Activated T-helper 17 cell treated with anti-CD3 and anti-CD28 coated beads, Interleukin-2, amount 50 U/mL, for 72 hours (primary cell): ENCODE measurements around the gene ATP11A. TPM values are rescaled to one million over a fixed set of nuclear protein-coding genes. Genes with fewer than 3 reads are reported as not detected.

Experiments used
- ATAC-seq: fragments of 150-1000 bp; cut with Tn5 transposase; replicated peaks from 2 replicates; pipeline ENCODE4 v1.10.0; 2021; ENCODE audit warnings: mild to moderate bottlenecking, moderate library complexity
- H3K27ac Mint-ChIP-seq: one replicate; pipeline ENCODE4 v1.8.0; 2022; ENCODE audit warnings: mixed read lengths
- H3K27me3 Mint-ChIP-seq: one replicate; pipeline ENCODE4 v1.8.0; 2022; ENCODE audit warnings: mixed read lengths
- H3K36me3 Mint-ChIP-seq: one replicate; pipeline ENCODE4 v1.8.0; 2022; ENCODE audit warnings: low read depth, mild to moderate bottlenecking, mixed read lengths
- H3K4me1 Mint-ChIP-seq: one replicate; pipeline ENCODE4 v1.8.0; 2022; ENCODE audit warnings: mixed read lengths
- H3K4me3 Mint-ChIP-seq: one replicate; pipeline ENCODE4 v1.8.0; 2022; ENCODE audit warnings: mild to moderate bottlenecking, mixed read lengths
- H3K9me3 Mint-ChIP-seq: one replicate; pipeline ENCODE4 v1.8.0; 2022; ENCODE audit warnings: mixed read lengths
- total RNA-seq, 2 donors: library from RNA; stranded (reverse); gene quantifications; one replicate each; pipeline ENCODE4 v1.2.3, GENCODE V29; 2022

Gene ATP11A
- total RNA-seq, 2 donors from 2014 or later: 39.7 to 48.6 TPM

DNA sequence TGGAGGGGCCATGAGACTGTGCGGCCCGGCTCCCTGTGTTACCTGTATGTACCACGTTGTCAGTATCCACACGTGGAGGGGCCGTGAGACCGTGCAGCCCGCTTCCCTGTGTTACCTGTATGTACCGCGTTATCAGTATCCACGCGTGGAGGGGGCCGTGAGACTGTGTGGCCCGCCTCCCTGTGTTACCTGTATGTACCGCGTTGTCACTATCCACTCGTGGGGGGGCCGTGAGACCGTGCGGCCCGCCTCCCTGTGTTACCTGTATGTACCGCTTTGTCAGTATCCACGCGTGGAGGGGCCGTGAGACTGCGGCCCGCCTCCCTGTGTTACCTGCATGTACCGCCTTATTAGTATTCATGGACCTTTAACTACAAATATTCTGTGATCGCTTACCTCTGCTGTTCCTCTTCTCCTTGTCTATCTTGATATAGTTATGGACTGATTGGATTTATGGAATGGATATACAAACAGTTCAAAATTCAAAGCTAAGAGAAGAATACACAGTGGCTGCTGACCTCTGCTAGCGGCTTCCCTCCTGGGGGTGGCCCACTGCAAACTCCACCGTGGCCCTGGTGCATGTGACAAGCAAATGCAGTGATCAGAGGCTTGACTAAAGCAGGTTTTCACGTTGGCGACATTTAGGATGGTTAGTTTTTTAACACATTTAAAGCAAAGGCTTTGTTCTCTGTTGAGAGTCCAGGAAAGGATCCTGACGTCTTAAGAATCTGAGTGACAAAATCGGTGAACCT lies 38.7 kb downstream of the ATP11A start:
- H3K27ac Mint-ChIP-seq: no peak overlapping the region
- ATAC-seq: no peak
- H3K9me3 Mint-ChIP-seq: no peaks in the 10 kb centered on the region
- no peak overlapping the region for H3K4me3 Mint-ChIP-seq
- H3K4me1 Mint-ChIP-seq: peaks cover 17% of the 10 kb centered on the region
- H3K27me3 Mint-ChIP-seq: no peaks in the 10 kb centered on the region
- no peaks in the 10 kb centered on the region for H3K36me3 Mint-ChIP-seq

DNA sequence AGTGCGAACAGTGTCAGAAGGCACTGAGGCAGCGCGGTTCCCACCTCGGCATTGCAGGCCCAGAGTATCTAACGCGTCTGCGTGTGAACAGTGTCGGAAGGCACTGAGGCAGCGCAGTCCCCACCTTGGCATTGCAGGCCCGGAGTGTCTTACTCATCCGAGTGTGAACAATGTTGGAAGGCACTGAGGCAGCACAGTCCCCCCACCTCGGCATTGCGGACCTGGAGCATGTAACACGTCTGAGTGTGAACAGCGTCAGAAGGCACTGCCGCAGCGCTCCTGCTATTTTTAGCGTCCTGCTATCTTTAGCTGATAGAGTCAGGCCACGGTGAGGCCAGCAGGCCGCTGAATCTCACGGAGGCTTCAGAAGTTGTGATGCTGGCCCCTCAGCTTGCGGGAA lies 39.6 kb downstream of the ATP11A start:
- Mint-ChIP-seq H3K27ac (no peak overlapping the region), H3K27me3 (no peaks in the 10 kb centered on the region), H3K36me3 (no peaks in the 10 kb centered on the region), H3K4me3 (no peak overlapping the region), H3K9me3 (no peaks in the 10 kb centered on the region), H3K4me1 (peaks cover 13% of the 10 kb centered on the region)
- ATAC-seq: no peak

DNA sequence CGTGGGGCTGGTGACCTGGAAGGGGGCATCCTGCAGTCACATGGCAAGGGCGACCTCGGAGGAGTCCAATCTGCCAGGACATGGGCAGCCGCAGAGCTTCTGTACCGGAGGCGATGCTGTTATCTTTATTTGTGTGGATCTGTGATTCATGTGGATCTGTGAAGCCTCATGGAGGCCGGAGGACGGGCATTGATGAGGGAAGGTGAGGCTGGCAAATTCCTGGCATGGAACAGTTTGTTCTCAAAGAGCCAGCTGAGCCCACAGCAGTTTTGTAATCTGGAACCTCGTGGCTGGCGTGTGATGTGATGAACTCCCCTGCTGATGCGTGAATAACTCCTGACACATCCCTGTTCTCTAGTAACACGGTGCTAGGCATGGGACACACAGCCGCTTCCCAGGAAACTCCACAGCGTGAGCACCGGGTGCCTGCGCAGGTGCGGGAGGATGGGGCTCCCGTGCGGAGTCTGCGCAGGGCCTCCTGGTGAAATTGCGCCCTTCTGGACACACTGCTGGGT lies 40.4 kb downstream of the ATP11A start:
- no peak for ATAC-seq
- H3K4me3 Mint-ChIP-seq: no peak overlapping the region
- H3K27ac Mint-ChIP-seq: peak overlapping the region; percentile 58
- no peaks in the 10 kb centered on the region for H3K9me3 Mint-ChIP-seq
- H3K27me3 Mint-ChIP-seq: no peaks in the 10 kb centered on the region
- peaks cover 11% of the 10 kb centered on the region for H3K4me1 Mint-ChIP-seq
- peaks cover 4% of the 10 kb centered on the region for H3K36me3 Mint-ChIP-seq

- Mint-ChIP-seq H3K4me1 (peaks cover 6% of the 10 kb centered on the region), H3K4me3 (no peak overlapping the region), H3K36me3 (peaks cover 4% of the 10 kb centered on the region), H3K27me3 (no peaks in the 10 kb centered on the region), H3K27ac (no peak overlapping the region), H3K9me3 (no peaks in the 10 kb centered on the region)
- ATAC-seq: no peak
Observed at GRCh38 chr13:112731667-112732616, 42.1 kb downstream of the ATP11A start.

GRCh38 chr13:112732679-112733078 lies 42.8 kb downstream of the ATP11A start:
- H3K4me3 Mint-ChIP-seq: no peak overlapping the region
- peaks cover 9% of the 10 kb centered on the region for H3K4me1 Mint-ChIP-seq
- H3K36me3 Mint-ChIP-seq: peaks cover 4% of the 10 kb centered on the region
- no peaks in the 10 kb centered on the region for H3K27me3 Mint-ChIP-seq
- H3K9me3 Mint-ChIP-seq: no peaks in the 10 kb centered on the region
- no peak overlapping the region for H3K27ac Mint-ChIP-seq
- ATAC-seq: no peak

DNA sequence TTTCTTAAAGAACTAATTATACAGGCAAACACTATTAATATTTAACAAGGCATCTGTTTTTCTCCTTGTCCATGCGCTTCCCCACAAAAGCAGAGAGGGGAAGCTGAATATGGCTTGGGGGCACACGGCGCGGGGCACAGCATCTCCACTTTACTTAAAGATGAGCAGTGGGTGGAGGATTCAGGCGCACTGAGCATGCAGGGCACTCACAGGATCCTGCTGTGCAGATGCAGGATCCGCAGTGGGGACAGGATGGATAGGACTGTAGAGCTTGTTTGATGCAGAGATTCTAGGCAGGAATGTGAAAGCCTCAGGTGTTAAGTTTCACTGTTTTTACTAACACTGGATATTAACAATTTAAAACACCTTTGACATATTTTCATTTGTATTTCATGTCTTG lies 43.3 kb downstream of the ATP11A start:
- Mint-ChIP-seq H3K4me3 (no peak overlapping the region), H3K27me3 (no peaks in the 10 kb centered on the region), H3K36me3 (peaks cover 4% of the 10 kb centered on the region)

GRCh38 chr13:112733661-112734379 lies 44.0 kb downstream of the ATP11A start:
- no peaks in the 10 kb centered on the region for H3K27me3 Mint-ChIP-seq
- no peaks in the 10 kb centered on the region for H3K9me3 Mint-ChIP-seq
- no peak overlapping the region for H3K27ac Mint-ChIP-seq

More for the DNA sequence above, 43.3 kb downstream of the ATP11A start:
- H3K9me3 Mint-ChIP-seq: no peaks in the 10 kb centered on the region
- peaks cover 9% of the 10 kb centered on the region for H3K4me1 Mint-ChIP-seq
- no peak for ATAC-seq
- no peak overlapping the region for H3K27ac Mint-ChIP-seq

DNA sequence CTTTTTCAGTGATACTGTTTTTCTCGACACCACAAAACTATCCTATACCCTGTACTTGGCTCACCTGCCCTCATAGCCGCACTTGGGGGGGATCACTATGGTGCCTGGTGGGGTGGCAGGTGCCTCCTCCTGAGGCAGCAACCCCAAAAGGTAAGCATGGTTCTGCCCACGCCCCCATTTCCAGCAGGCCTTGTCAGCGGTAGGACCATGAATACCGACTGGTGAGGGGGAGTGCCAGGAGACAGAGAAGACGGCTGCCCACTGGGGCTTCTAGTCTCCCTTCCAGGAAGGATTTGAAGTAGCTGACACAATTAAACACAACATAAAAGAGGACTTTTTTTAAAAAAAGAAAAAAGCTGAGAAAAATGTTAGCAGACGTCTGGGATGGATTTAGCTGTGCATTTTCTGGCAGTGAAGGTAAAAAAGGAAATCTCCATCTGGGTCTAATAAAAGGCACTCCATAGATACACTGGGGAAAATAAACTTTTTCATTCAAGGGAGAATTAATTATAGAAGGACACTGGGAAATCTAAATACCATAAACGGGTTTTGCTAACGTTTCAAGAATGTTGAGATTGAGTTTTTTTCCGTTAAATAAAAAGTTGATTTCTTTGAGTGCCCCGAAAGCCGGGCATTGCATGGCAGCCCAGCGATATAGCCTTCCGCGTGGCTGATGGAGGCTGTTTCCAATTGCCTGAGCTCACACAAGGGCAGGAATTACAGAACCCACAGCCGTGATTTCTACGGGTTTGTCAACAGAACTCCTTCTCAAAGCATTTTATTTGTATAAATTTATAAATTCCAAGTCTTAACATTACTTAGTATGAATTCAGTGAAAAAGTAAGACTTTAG lies 45.1 kb downstream of the ATP11A start:
- Mint-ChIP-seq H3K9me3 (no peaks in the 10 kb centered on the region), H3K4me3 (no peak overlapping the region), H3K27ac (no peak overlapping the region), H3K27me3 (no peaks in the 10 kb centered on the region), H3K36me3 (peaks cover 4% of the 10 kb centered on the region), H3K4me1 (peaks cover 9% of the 10 kb centered on the region)
- ATAC-seq: no peak

More at GRCh38 chr13:112733661-112734379, 44.0 kb downstream of the ATP11A start:
- Mint-ChIP-seq H3K36me3 (peaks cover 4% of the 10 kb centered on the region), H3K4me3 (no peak overlapping the region), H3K4me1 (peaks cover 9% of the 10 kb centered on the region)
- ATAC-seq: no peak

DNA sequence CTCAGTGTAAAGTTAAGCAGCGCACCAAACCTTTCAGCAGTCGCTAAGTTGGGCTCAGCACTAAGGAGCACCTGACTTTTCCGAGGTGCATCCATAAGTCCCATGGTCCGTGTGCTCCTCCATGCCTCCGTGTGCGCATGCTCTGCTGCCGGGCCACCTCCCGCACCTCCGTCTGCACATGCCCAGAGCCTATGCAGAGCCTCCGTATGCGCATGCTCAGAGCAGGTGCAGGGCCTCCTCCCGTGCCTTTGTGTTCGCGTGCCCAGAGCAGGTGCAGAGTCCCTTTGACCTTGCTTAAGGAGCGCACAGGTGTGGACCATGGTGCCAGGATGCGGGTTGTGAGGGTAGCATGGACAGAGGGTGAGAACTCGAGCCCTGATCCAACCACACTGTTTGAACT lies 46.0 kb downstream of the ATP11A start:
- peaks cover 9% of the 10 kb centered on the region for H3K4me1 Mint-ChIP-seq
- H3K9me3 Mint-ChIP-seq: no peaks in the 10 kb centered on the region
- peaks cover 4% of the 10 kb centered on the region for H3K36me3 Mint-ChIP-seq
- H3K4me3 Mint-ChIP-seq: no peak overlapping the region
- no peaks in the 10 kb centered on the region for H3K27me3 Mint-ChIP-seq
- H3K27ac Mint-ChIP-seq: no peak overlapping the region
- ATAC-seq: no peak

DNA sequence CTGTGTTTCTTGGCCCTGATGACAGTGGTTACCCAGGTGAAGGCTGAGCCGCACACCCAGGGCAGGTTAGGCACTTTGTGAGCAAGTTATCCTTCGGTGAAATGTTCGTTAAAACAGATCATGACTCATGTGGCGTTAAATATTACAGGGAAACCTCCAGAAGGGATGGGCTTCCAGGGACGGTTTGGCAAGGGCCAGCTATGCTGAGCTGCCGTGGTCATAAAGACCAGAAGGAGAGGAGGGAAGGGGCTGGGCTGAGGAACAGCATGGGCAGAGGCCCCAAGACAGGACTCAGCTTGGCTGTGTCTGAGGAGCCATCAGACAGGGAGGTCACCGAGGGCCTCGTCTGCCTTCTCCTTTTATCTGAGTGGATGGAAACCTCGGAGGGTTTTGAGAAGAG lies 47.5 kb downstream of the ATP11A start:
- Mint-ChIP-seq H3K4me3 (no peak overlapping the region), H3K9me3 (no peaks in the 10 kb centered on the region), H3K36me3 (peaks cover 4% of the 10 kb centered on the region), H3K27ac (peak overlapping the region; percentile 21), H3K4me1 (peaks cover 6% of the 10 kb centered on the region), H3K27me3 (no peaks in the 10 kb centered on the region)
- ATAC-seq: no peak

DNA sequence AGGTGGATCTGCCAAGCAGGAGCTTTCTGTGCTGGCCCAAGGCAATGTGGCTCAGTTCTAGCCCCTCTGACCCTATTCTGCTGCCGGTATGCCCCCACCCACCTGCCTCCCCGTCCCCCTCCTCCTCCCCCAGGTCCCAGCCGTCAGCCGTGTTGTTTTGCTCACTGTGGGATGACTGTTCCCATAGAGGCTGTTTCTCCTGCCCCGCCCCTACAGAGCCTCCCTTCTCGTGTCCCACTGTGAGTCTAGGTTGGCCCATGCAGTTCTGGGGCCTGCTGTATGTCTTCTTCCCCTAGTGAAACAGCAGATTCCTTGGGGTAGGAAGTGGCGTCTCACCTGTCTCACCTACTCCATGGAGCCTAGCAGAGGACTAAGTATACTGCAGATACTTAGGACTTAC lies 48.8 kb downstream of the ATP11A start:
- no peak for ATAC-seq
- peaks cover 4% of the 10 kb centered on the region for H3K36me3 Mint-ChIP-seq

GRCh38 chr13:112740502-112741131 lies 50.8 kb downstream of the ATP11A start:
- Mint-ChIP-seq H3K36me3 (no peaks in the 10 kb centered on the region), H3K27me3 (no peaks in the 10 kb centered on the region), H3K27ac (no peak overlapping the region), H3K4me3 (no peak overlapping the region), H3K4me1 (peaks cover 15% of the 10 kb centered on the region), H3K9me3 (no peaks in the 10 kb centered on the region)
- ATAC-seq: no peak

More for the DNA sequence above, 48.8 kb downstream of the ATP11A start:
- Mint-ChIP-seq H3K4me3 (no peak overlapping the region), H3K27me3 (no peaks in the 10 kb centered on the region), H3K27ac (no peak overlapping the region), H3K4me1 (peaks cover 8% of the 10 kb centered on the region), H3K9me3 (no peaks in the 10 kb centered on the region)

- Mint-ChIP-seq H3K36me3 (no peaks in the 10 kb centered on the region), H3K9me3 (no peaks in the 10 kb centered on the region), H3K27ac (no peak overlapping the region), H3K4me3 (no peak overlapping the region), H3K4me1 (peaks cover 15% of the 10 kb centered on the region), H3K27me3 (no peaks in the 10 kb centered on the region)
- ATAC-seq: no peak
Observed at GRCh38 chr13:112741185-112741755, 51.4 kb downstream of the ATP11A start.
